Gastrocnemius medialis (tissue), 4 donors: ENCODE results near the gene RNF43. TPM values are rescaled to one million over a fixed set of nuclear protein-coding genes. Genes with fewer than 3 reads are reported as not detected.

Experiments
- ATAC-seq, 2 donors: fragments of 150-250 bp; one replicate each; pipeline ENCODE4 v1.9.1; 2016
- DNase-seq, 2 donors: peaks; one replicate each; pipeline ENCODE4 v3.0.0-alpha.2; 2019
- H3K27ac ChIP-seq, 4 donors: fragments of 200-600 bp; sonication (generic); 1 replicate in 1 of 4; 2 replicates in 3 of 4; pipeline ENCODE4 v1.5.1; 2016 to 2018; ENCODE audit warnings: mild to moderate bottlenecking in 2 of 4, moderate library complexity in 1 of 4
- H3K27me3 ChIP-seq, 3 donors: fragments of 200-600 bp; sonication (generic) in 2 of 3; 1 replicate in 1 of 3; 2 replicates in 2 of 3; pipeline versions ENCODE4 v1.5.1 to v1.6.0; 2016 to 2019; ENCODE audit warnings: mild to moderate bottlenecking in 1 of 3, moderate library complexity in 1 of 3
- H3K36me3 ChIP-seq, 2 donors: fragments of 200-600 bp; sonication (generic) in 1 of 2; one replicate each; pipeline ENCODE4 v1.5.1; 2017 to 2018
- H3K4me1 ChIP-seq, 2 donors: fragments of 200-600 bp; sonication (generic) in 1 of 2; one replicate each; pipeline ENCODE4 v1.5.1; 2016 to 2017; ENCODE audit warnings: mild to moderate bottlenecking in 2 of 2
- H3K4me3 ChIP-seq, 4 donors: fragments of 200-600 bp; sonication (generic) in 3 of 4; 1 replicate in 1 of 4; 2 replicates in 3 of 4; pipeline ENCODE4 v1.5.1; 2016 to 2019; ENCODE audit warnings: mild to moderate bottlenecking in 2 of 4
- H3K9me3 ChIP-seq, 3 donors: fragments of 200-600 bp; sonication (generic) in 2 of 3; 1 replicate in 1 of 3; 2 replicates in 2 of 3; pipeline ENCODE4 v1.5.1; 2016 to 2019
- POLR2A ChIP-seq, 2 donors: fragments of 450-650 bp; IDR thresholded peaks; one replicate each; pipeline ENCODE4 v1.6.1; 2017; ENCODE audit warnings: antibody characterized with exemption in 2 of 2, mild to moderate bottlenecking in 2 of 2, moderate library complexity in 2 of 2
- in situ Hi-C, 4 donors: fragments of 200-750 bp; cut with MboI; loops; one replicate each; pipeline versions ENCODE4 v1.15.0 to v1.8.0; 2017; ENCODE audit warnings: low sequenced_read_pairs in 4 of 4
- intact Hi-C: fragments of 100-400 bp; cut with DNase I; formaldehyde crosslinking; loops from one replicate; pipeline ENCODE4 v1.15.1; 2023; ENCODE audit warnings: low total_unique reads
- total RNA-seq, 4 donors: library from RNA; depleted of rRNA; stranded (reverse); fragments of >200 nt; gene quantifications; one replicate each; pipeline versions ENCODE4 v1.1.0 to v1.2.3, GENCODE V29; 2016
- TF ChIP-seq, protein P1 (sequence below), 5 experiments: fragments of 450-650 bp in 3 of 5; fragments of 200-600 bp in 2 of 5; sonication (generic) in 2 of 5; IDR thresholded peaks in 4 of 5; conservative IDR thresholded peaks in 1 of 5; 1 replicate in 4 of 5; 2 replicates in 1 of 5; pipeline ENCODE4 v1.5.1; 2016 to 2019; ENCODE audit warnings: antibody characterized with exemption in 5 of 5, mild to moderate bottlenecking in 3 of 5, moderate library complexity in 3 of 5

Gene RNF43
- total RNA-seq, 4 donors from 2014 or later, result 0.20 TPM; not detected in 3

- no peak for DNase-seq
- intact Hi-C loops, result no loop called here
- H3K27ac ChIP-seq, result no peak overlapping the region
- no peaks in the 10 kb centered on the region for H3K4me1 ChIP-seq
- in situ Hi-C loops, result no loop called here
- H3K36me3 ChIP-seq, result no peaks in the 10 kb centered on the region
- no peak for ATAC-seq
- TF ChIP-seq POLR2A (IDR thresholded peaks at IDR 0.05), result no peak
- TF ChIP-seq, protein P1, sequence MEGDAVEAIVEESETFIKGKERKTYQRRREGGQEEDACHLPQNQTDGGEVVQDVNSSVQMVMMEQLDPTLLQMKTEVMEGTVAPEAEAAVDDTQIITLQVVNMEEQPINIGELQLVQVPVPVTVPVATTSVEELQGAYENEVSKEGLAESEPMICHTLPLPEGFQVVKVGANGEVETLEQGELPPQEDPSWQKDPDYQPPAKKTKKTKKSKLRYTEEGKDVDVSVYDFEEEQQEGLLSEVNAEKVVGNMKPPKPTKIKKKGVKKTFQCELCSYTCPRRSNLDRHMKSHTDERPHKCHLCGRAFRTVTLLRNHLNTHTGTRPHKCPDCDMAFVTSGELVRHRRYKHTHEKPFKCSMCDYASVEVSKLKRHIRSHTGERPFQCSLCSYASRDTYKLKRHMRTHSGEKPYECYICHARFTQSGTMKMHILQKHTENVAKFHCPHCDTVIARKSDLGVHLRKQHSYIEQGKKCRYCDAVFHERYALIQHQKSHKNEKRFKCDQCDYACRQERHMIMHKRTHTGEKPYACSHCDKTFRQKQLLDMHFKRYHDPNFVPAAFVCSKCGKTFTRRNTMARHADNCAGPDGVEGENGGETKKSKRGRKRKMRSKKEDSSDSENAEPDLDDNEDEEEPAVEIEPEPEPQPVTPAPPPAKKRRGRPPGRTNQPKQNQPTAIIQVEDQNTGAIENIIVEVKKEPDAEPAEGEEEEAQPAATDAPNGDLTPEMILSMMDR (IDR thresholded peaks at IDR 0.05 in 4 of 5, conservative IDR thresholded peaks at IDR 0.05 in 1 of 5), result no peak
- no peak overlapping the region for H3K4me3 ChIP-seq
- H3K9me3 ChIP-seq, result no peaks in the 10 kb centered on the region
- H3K27me3 ChIP-seq, result no peaks in the 10 kb centered on the region
These were observed 28.8 kb upstream of the RNF43 start for GRCh38 chr17:58446086-58446485.

- in situ Hi-C loops, result no loop called here
- H3K27me3 ChIP-seq, result no peaks in the 10 kb centered on the region
- H3K9me3 ChIP-seq, result no peaks in the 10 kb centered on the region
- ATAC-seq (no peak), DNase-seq (no peak)
- TF ChIP-seq POLR2A (IDR thresholded peaks at IDR 0.05), result no peak
- no peaks in the 10 kb centered on the region for H3K36me3 ChIP-seq
- intact Hi-C loops, result no loop called here
- H3K27ac ChIP-seq, result no peak overlapping the region
- no peaks in the 10 kb centered on the region for H3K4me1 ChIP-seq
- no peak overlapping the region for H3K4me3 ChIP-seq
These were observed 19.5 kb upstream of the RNF43 start for GRCh38 chr17:58436805-58437239.

DNA sequence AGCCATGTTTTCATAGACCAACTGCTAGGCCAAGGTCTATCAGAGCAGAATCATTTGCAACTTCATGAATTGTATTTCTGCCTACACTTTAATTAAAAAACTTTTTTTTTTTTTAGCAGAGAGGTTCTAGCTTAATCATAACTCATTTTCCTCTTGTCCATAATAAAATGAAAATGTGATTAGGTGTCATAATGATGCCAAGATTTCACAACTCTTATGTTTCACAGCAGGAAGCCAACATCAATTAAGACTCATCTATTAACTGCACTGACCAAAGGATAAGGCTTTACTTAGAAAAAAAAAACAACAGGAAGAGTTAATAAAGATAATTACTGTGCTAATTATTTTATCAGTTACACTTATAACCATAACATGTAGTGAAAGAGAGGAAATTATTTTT is 18.9 kb upstream of the RNF43 start:
- H3K27ac ChIP-seq, result no peak overlapping the region
- no peaks in the 10 kb centered on the region for H3K9me3 ChIP-seq
- ATAC-seq, result no peak
- no peak for DNase-seq
- H3K4me1 ChIP-seq, result no peaks in the 10 kb centered on the region
- H3K36me3 ChIP-seq, result no peaks in the 10 kb centered on the region
- H3K4me3 ChIP-seq, result no peak overlapping the region
- intact Hi-C loops, result no loop called here
- no peak for TF ChIP-seq POLR2A (IDR thresholded peaks at IDR 0.05)
- TF ChIP-seq, protein P1 (IDR thresholded peaks at IDR 0.05 in 4 of 5, conservative IDR thresholded peaks at IDR 0.05 in 1 of 5), result no peak
- no peaks in the 10 kb centered on the region for H3K27me3 ChIP-seq
- in situ Hi-C loops, result no loop called here

DNA sequence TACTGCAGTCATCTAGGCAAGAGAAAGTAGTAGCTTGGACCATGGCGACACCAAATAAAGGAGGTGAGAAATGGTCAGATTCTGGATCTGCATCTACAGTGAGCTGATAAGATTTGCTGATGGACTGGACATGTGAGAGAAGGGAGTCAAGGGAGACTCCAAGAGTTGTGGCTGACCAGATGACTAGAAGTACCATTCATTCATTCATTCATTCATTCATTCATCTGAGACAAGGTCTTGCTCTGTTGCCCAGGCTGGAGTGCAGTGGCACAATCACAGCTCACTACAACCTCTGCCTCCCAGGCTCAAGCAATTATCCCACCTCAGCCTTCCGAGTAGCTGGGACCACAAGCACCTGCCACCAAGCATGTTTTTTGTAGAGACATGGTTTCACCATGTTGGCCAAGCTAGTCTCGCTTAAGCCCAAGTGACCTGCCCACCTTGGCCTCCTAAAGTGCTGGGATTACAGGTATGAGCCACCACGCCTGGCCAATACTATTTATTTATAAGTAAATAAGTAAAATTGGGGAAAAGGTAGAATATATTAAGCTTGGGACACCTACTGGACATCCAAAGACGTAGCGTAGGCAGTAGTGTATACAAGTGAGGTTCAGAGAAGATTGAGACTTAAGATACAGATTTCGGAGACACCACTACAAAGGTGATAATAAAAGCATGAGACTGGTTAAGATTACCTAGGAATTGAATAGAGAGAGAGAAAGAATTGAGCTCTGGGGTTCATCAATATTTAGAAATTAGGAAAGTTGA is 15.7 kb upstream of the RNF43 start:
- ATAC-seq (no peak), DNase-seq (no peak)
- Histone ChIP-seq H3K4me1 (no peaks in the 10 kb centered on the region), H3K27me3 (no peaks in the 10 kb centered on the region), H3K36me3 (no peaks in the 10 kb centered on the region), H3K27ac (no peak overlapping the region), H3K4me3 (no peak overlapping the region), H3K9me3 (no peaks in the 10 kb centered on the region)
- intact Hi-C loops (no loop called here), in situ Hi-C loops (no loop called here)
- TF ChIP-seq, protein P1 (IDR thresholded peaks at IDR 0.05 in 4 of 5, conservative IDR thresholded peaks at IDR 0.05 in 1 of 5), result no peak
- TF ChIP-seq POLR2A (IDR thresholded peaks at IDR 0.05), result no peak

GRCh38 chr17:58427807-58428206 is 10.5 kb upstream of the RNF43 start:
- DNase-seq, result no peak
- no peak for ATAC-seq
- Histone ChIP-seq H3K9me3 (no peaks in the 10 kb centered on the region), H3K4me3 (no peak overlapping the region), H3K4me1 (no peaks in the 10 kb centered on the region), H3K27me3 (no peaks in the 10 kb centered on the region), H3K27ac (no peak overlapping the region), H3K36me3 (no peaks in the 10 kb centered on the region)
- in situ Hi-C loops (no loop called here), intact Hi-C loops (no loop called here)
- TF ChIP-seq, protein P1 (IDR thresholded peaks at IDR 0.05 in 4 of 5, conservative IDR thresholded peaks at IDR 0.05 in 1 of 5), result no peak
- TF ChIP-seq POLR2A (IDR thresholded peaks at IDR 0.05), result no peak
